Lower leg skin (tissue), 4 donors: ENCODE measurements around the gene CDH23. TPM values are rescaled to one million over a fixed set of nuclear protein-coding genes. Genes with fewer than 3 reads are reported as not detected.

Source experiments
- DNase-seq, 2 donors: peaks; one replicate each; pipeline ENCODE4 v3.0.0-alpha.2; 2019; ENCODE audit warnings: low spot score in 2 of 2
- H3K4me3 ChIP-seq: fragments of 200-600 bp; sonication (generic); 2 replicates; pipeline ENCODE4 v1.5.1; 2017; ENCODE audit warnings: mild to moderate bottlenecking, low read depth; ENCODE audit not compliant: poor library complexity, severe bottlenecking
- POLR2A ChIP-seq, 2 donors: fragments of 450-650 bp; IDR thresholded peaks; one replicate each; pipeline ENCODE4 v1.6.1; 2016 to 2017; ENCODE audit warnings: antibody characterized with exemption in 2 of 2, mild to moderate bottlenecking in 1 of 2, moderate library complexity in 1 of 2
- WGBS, 2 donors: methylation state at CpG; one replicate each; pipeline ENCODE4 v1.1.5; 2018; 5-methylcytosine and 5-hydroxymethylcytosine counted together
- intact Hi-C: fragments of 100-400 bp; cut with DNase I; formaldehyde crosslinking; loops from one replicate; pipeline ENCODE4 v1.15.0; 2023; ENCODE audit warnings: low total_unique reads
- total RNA-seq, 4 donors: library from RNA; depleted of rRNA; stranded (reverse); fragments of >200 nt; gene quantifications; one replicate each; pipeline ENCODE4 v1.1.0, GENCODE V29; 2016
- TF ChIP-seq, protein P1 (sequence below), 3 donors: fragments of 450-650 bp; IDR thresholded peaks; one replicate each; pipeline ENCODE4 v1.5.1; 2016; ENCODE audit warnings: antibody characterized with exemption in 3 of 3, mild to moderate bottlenecking in 3 of 3, moderate library complexity in 2 of 3

Gene CDH23
- total RNA-seq, 4 donors from 2014 or later = 1.7 to 9.2 (median 2.6) TPM

DNA sequence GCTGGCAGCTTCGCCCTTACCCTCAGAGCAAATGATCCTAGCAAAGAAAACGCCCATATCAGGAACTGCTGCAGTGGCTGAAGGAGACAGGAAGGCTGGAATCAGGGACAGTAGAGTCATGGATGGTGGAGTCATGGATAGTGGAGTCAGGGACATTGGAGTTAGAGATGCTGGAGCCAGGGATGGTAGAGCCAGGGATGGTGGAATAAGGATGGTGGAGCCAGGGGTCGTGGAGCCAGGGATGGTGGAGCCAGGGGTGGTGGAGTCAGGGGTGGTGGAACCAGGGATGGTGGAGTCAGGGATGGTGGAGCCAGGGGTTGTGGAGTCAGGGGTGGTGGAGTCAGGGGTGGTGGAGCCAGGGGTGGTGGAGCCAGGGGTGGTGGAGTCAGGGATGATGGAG is 291.5 kb downstream of the CDH23 start:
- TF ChIP-seq POLR2A (IDR thresholded peaks at IDR 0.05) = no peak
- TF ChIP-seq, protein P1, sequence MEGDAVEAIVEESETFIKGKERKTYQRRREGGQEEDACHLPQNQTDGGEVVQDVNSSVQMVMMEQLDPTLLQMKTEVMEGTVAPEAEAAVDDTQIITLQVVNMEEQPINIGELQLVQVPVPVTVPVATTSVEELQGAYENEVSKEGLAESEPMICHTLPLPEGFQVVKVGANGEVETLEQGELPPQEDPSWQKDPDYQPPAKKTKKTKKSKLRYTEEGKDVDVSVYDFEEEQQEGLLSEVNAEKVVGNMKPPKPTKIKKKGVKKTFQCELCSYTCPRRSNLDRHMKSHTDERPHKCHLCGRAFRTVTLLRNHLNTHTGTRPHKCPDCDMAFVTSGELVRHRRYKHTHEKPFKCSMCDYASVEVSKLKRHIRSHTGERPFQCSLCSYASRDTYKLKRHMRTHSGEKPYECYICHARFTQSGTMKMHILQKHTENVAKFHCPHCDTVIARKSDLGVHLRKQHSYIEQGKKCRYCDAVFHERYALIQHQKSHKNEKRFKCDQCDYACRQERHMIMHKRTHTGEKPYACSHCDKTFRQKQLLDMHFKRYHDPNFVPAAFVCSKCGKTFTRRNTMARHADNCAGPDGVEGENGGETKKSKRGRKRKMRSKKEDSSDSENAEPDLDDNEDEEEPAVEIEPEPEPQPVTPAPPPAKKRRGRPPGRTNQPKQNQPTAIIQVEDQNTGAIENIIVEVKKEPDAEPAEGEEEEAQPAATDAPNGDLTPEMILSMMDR (IDR thresholded peaks at IDR 0.05) = no peak
- intact Hi-C loops = no loop called here
- WGBS, 2 donors = 88 to 90% methylated on average over 3 of the region's 3 CpGs
- H3K4me3 ChIP-seq = no peak overlapping the region
- no peak for DNase-seq

DNA sequence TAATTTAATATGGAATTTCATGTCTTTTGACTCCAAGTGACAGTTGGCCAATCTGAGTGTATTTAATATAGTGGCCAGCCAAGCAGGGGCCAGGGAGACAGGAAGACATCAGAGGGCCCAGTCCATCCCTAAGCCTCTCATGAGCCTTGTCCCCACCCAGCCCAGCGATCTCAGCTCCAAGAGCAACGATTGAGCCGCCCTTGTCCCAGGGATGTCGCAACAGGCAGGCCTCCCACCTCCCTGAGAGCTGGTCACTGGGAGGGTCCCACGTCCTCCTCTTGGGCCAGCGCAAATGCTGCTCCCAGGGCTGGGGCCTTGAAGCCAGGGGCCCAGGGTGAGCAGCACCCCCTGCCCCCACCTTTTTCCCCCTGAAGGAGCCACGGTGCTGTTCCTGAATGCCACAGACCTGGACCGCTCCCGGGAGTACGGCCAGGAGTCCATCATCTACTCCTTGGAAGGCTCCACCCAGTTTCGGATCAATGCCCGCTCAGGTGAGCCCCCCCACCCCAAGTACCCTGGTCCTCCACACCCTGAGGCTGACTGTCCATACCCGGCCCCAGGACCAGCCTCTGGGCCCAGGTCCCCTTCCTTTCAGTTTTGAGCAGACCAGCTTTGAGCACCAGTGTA is 293.5 kb downstream of the CDH23 start:
- intact Hi-C loops = no loop called here
- 87 to 88% methylated on average over 9 of the region's 13 CpGs for WGBS, 2 donors
- H3K4me3 ChIP-seq = no peak overlapping the region
- TF ChIP-seq, protein P1 (IDR thresholded peaks at IDR 0.05) = no peak
- no peak for TF ChIP-seq POLR2A (IDR thresholded peaks at IDR 0.05)
- no peak for DNase-seq

DNA sequence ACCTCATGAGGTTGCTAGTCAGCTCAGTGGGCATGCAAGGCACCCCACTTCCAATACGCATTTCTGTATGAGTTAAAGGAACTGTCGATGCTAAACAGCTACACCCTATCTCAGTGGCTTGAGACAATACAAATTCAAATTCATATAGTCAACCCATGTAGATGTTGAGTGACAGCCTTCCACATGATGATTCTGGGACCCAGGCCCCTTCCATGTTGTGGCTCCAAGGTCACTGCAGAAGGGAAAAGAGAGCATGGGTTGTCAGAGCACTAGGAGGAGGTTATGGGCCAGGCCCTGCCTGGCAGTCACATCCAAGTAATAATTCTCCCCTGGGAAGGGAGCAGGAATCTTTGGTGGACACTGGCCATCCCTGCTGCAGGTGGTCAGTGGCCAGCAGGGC is 294.7 kb downstream of the CDH23 start:
- no peak overlapping the region for H3K4me3 ChIP-seq
- WGBS, 2 donors = 98 to 100% methylated on average over 2 of the region's 2 CpGs
- intact Hi-C loops = no loop called here
- no peak for TF ChIP-seq POLR2A (IDR thresholded peaks at IDR 0.05)
- TF ChIP-seq, protein P1 (IDR thresholded peaks at IDR 0.05) = no peak
- DNase-seq = no peak

DNA sequence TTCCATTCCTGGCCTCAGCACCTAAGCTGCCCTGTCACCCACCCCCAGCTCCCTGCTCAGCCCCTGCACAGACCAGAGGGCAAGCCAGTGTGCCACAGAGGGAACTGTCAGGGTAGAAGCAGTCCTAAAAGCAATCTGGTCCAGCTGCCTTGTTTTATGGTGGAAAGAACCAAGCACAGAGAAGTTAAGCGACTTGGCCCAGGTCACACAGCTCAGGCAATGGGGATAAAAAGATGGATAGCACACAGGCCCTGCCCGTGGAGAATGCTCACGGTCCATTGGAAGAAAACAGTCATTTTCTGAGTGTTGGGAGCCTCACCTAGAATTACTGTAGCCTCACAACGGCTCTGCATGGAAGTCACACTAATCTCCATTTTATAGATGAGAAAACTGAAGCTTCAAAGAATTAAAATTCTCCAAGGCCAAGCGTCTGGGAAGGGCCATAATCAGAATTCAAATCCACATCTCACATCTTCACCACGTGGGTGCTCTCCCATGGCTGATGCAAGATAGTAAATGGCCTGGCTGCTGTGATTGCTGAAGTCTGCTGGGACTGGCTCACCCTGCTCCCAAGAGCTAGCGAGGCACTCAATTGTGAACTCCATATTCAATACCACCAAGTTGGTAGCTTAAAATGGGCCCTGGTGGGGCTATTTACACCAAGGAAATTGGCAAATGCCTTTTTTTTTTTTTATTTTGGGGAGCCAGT is 296.0 kb downstream of the CDH23 start:
- intact Hi-C loops = no loop called here
- DNase-seq = no peak
- no peak overlapping the region for H3K4me3 ChIP-seq
- WGBS, 2 donors = 76 to 84% methylated on average over 7 of the region's 7 CpGs
- TF ChIP-seq, protein P1 (IDR thresholded peaks at IDR 0.05) = no peak
- TF ChIP-seq POLR2A (IDR thresholded peaks at IDR 0.05) = no peak

DNA sequence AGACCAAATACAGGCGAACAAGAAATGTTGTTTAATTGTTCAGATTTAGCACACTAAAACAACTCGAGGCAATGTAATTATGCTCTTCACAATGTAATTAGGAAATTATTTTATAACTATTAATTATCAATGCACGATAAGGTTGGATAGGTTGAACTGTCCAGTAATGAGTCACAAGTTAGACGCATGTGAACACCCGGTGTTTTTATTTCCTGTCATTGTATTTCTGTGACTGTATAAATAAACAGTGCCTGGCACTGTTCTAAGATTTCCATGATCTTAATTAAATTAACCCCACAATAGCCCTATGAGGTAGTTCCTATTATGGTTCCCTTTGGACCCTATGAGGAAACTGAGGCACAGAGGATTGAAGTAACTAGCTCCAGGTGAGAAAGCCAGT is 296.7 kb downstream of the CDH23 start:
- intact Hi-C loops = no loop called here
- DNase-seq = no peak
- H3K4me3 ChIP-seq = no peak overlapping the region
- TF ChIP-seq POLR2A (IDR thresholded peaks at IDR 0.05) = no peak
- TF ChIP-seq, protein P1 (IDR thresholded peaks at IDR 0.05) = no peak
- WGBS, 2 donors = 51 to 69% methylated on average over 5 of the region's 5 CpGs
